NCI-H1694 treated with DMSO at 0.1 percent for 48 hours (cell line): ENCODE data around the gene CMPK1.
"Not testable (repeated sequence)": the region's sequence is repeated elsewhere in the genome, so short reads cannot be mapped to it uniquely, and the experiment has no call there.

Experiments used
- DNase-seq: peaks from one replicate; lab custom pipeline; 2025; lab: John Stamatoyannopoulos, UW

The CMPK1 gene, protein sequence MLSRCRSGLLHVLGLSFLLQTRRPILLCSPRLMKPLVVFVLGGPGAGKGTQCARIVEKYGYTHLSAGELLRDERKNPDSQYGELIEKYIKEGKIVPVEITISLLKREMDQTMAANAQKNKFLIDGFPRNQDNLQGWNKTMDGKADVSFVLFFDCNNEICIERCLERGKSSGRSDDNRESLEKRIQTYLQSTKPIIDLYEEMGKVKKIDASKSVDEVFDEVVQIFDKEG

DNA sequence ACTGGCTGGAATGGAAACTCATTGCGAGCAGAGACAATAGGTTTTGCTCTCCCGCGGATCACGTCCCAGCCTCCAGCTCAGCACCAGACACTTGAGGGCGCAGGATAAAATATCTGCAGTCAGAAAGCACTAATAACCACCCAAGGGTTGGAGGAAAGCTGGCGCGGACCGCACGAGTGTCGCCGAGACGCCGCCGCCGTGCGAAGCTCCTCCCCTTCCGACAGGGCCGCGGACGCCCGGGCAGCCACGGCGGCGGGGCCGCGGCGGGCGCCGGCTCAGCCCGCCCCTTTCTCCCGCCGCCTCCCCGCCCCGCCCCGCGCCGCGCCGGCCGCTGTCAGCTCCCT, at the start of gene CMPK1:
Gene CMPK1 (plus strand): TSS at position 213 of the 344 bp plus-strand sequence. CDS start 156 bp downstream, outside the sequence.
- DNase-seq, result peak; percentile 76

DNA sequence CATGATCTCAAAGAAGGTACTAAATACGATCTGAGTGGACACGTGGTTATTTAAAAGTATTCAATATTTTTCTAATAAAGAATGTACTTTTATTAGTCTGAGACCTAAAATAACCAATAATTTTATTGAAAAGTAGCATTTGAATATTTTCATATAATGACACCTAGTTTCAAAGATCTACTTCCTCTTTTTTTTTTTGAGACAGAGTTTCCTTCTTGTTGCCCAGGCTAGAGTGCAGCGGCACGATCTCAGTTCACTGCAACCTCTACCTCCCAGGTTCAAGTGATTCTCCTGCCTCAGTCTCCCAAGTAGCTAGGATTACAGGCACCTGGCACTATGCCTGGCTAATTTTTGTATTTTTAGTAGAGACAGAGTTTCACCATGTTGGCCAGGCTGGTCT, 45.5 kb upstream of the CMPK1 start:
- DNase-seq, result not testable (repeated sequence)

DNA sequence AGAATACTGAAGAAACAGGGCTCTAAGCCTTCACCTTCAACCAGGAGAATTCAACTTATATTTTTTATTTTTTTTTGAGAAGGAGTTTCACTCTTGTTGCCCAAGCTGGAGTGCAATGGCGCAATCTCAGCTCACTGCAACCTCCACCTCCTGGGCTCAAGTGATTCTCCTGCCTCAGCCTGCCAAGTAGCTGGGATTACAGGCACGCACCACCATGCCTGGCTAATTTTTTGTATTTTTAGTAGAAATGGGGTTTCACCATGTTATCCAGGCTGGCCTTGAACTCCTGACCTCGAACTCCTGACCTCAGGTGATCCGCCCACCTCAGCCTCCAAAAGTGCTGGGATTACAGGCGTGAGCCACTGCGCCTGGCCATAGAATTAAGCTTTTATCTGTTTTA, 38.7 kb upstream of the CMPK1 start:
- not testable (repeated sequence) for DNase-seq

DNA sequence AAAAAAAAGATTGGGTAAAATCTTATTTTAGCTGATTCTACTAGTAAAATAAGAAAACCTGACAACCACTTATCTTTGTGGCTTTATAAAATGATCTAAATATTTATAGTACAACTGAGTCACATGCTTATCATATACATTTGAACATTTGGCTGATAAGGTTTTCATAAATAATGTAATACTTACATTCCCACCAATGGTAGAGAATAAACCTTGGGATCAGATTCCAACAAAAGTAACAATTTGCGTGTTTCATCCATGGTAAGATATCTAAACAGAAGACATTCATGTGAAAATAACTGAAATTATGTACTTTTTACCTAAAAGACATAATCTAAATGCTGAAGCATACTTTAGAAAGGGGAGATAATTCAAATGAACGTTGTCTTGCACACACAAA, 38.0 kb upstream of the CMPK1 start:
- DNase-seq, result no peak

DNA sequence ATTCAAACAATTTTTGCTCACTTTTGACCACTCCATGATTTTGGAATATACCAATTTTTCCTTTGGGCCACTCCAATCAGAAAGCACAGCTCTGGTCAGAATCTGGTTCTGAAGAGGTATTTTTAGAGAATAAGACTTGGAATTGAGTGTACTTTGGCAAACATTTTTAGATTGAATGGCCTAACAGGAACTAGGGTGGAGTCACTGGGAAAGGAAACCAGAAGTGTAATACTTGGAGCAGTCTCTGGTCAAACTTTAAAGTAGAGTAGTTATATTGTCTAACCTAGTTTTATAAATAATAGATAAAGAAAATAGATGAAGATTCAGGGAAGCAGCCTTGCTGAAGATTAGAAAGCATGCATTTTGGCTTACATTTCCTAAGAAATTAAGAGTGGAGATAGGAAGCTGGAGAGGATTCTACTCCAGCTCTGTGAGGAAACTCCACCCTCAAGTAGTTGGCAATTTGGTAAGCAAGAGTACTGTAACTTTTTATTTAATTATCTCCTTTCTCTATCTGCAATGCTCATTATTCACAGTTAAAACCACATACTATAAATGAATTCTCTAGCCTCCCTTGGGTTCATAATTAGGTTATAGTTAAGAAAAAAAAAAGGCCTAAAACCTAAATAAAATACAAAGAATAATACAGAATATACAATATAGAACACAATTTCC, 35.4 kb upstream of the CMPK1 start:
- no peak for DNase-seq

DNA sequence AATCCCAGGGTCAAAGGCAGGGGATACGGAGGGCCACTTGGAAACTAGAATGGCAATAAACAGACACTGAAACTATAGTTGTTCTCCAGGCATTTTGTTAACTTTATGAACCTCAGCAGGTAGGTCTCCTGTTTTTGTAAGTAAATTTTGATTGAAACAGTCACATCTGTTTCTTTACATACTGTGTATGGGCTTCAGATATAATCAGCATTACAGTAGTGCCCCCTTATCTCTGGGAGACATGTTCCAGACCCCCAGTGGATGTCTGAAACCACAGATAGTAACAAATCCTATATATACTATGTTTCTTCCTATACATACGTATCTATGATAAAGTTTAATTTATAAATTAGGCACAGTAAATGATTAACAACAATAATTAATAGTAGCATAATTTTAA, 31.1 kb upstream of the CMPK1 start:
- no peak for DNase-seq

DNA sequence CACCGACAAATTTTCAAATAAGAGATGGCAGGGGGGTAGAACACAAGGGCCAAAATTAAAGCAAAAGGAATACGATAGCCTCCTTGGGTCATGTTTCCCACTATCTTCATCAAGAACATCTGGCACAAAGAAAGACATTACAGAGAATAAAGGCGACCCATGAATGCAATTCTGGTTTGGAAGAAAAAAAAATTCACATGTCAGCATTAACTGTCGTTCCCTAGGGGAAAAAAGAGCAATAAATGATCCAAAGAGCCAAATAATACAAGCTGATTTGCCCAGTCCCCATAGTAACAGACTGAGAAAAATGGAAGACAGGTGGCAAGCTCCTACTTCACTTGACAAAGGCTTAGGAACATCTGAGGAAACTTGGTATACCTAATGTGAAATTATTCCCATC, 24.2 kb upstream of the CMPK1 start:
- DNase-seq, result no peak

DNA sequence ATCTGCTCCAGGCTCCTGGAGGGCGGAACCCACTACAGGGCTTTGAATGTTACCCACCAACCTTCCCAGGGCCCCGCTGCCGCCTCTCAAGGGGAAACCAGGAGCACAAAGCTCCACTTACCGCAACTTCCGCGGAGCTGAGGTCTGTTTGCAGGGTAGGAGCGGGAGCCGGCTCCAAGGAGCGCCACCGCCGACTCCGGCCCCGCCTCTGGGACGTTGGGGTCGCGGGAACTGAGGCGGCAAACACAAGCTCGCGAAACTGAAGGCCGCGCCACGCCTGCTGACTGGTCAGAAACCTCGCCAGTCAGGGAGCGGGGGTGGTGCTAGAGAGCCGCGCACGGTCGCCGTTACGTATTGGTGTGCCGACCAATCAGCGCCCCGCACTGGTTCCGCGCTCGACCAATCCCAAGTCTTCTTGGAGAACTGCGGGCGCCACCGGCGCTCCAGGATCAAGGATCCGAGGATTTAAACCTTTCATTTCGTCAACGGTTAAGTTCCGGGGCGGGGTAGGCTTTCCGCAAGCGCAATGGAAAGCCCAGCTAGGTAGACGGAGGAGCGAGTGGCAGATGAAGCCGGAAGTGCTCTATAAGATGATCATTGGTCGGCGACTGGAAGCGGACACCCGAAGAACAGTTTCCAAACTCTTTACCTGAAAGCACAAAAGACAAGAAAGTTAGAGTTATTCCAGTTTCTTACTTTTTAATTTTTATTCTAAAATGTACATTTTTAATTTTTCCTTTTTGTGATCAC, 19.5 kb upstream of the CMPK1 start, which contains the start of gene STIL:
Gene STIL (minus strand): TSS at position 233 of the 750 bp plus-strand sequence. CDS start 3,828 bp downstream, outside the sequence.
- DNase-seq, result peak; percentile 99

DNA sequence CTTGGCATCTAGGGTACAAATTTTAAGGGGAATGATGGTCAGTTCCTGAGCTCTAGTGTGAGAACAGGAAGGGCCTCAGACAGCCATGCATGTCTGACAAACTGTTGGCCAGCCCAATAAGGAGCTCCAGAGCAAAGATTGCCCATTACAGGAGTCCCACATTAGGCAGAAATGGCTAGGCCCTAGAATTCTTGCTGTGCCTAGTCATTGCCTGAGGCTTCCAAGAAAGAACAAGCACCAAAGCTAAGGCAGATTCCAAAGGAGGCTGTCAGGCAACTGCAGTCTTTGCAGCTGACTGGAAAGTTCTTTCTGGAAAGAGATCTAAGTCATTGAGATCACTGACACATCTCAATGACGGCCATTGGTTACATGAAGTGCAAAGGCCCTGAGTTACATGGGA, 15.7 kb upstream of the CMPK1 start:
- no peak for DNase-seq

DNA sequence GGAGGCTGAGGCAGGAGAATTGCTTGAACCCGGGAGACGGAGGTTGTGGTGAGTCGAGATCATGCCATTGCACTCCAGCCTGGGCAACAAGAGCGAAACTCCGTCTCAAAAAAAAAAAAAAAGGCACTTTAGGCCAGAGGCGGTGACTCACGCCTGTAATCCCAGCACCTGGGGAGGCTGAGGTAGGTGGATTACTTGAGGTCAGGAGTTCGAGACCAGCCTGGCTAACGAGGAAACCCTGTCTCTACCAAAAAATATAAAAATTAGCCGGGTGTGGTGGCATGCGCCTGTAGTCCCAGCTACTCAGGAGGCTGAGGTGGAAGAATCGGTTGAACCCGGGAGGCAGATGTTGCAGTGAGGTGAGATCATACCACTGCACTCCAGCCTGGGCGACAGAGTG, 13.6 kb upstream of the CMPK1 start:
- DNase-seq, result not testable (repeated sequence)

DNA sequence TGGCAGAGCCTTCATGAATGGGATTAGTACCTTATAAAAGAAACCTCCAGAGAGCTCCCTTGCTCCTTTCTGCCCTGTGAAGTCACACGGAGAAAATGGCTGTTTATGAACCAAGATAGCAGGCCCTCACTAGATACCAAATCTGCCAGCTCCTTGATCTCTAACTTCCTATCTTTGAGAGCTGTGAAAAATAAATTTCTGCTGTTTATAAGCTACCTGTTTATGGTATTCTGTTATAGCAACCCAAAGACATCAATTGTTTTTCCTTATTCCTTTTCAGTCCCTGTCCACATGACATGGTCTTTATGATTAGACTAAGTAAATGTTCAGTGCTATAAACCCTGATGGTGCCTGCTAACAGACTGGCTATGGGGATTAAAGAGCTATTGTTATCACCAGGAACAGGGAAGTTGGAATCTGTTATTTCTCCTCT, 10.0 kb upstream of the CMPK1 start:
- no peak for DNase-seq

DNA sequence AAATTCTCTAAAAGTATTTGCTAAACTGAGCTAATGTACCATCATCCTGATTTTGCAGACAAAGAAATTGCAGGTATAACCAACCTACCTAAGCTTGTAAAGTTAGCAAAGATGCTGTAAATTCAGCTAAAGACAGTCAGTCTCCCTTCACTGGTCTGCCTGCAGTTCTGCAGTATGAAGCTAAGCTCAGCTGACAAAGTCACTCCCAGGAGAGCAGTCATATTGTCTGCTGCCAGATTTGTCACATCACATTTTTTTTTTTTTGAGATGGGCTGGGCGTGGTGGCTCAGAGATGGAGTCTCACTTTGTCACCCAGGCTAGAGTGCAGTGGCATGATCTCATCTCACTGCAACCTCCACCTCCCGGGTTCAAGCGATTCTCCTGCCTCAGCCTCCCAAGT, 8.9 kb upstream of the CMPK1 start:
- no peak for DNase-seq

DNA sequence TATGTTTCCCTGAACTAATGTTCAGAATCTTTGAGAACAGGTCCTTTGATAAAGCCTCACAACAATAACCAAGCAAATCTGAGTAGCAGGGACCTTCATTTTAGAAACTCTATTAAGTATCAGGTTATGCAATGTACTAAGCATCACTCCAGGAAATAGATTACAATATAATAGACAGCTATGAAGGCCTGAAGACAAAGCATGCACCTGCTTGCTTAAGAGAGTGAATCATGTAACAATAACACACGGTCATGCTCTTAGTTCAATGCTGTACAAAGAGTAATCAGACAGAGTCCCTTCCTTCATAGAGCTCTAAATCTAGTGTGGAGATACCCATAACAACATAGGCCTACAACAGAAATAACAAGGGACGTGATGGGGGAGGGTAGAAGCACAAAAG, 8.1 kb upstream of the CMPK1 start:
- no peak for DNase-seq

DNA sequence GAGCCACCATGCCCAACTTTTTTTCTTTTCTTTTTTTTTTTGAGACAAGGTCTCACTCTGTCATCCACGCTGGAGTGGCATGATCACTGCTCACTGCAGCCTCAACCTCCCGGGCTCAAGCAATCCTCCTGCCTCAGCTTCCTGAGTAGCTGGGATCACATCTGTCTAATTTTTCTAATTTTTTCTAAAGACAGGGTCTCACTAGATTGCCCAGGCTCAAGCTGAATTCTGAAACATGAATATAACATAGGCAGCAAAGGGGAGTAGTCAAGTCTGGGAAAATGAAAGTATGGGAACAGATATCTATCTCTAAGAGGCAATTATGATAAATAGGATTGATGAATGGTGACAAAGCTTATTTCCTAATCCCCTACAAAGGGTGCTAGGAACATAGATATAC, 7.3 kb upstream of the CMPK1 start:
- DNase-seq, result no peak

DNA sequence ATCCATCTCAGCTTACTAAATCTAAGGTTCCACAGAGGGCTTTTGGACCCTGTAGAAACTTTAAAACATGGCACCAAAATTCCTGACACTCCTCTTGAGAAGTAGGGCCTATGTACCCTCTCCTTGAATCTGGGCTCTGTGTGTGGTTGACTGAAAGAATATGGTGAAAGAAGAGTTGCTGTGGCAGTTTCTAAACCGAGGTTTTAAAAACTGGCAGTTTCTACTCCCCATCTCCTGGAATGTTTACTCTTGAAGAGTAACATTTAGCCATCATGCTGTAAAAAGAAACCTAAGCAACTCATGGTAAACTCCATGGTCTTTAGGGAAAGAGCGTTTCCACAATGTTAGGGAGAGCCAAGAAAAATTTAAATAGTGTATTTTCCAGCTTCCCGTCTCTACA, 4.6 kb upstream of the CMPK1 start:
- no peak for DNase-seq

DNA sequence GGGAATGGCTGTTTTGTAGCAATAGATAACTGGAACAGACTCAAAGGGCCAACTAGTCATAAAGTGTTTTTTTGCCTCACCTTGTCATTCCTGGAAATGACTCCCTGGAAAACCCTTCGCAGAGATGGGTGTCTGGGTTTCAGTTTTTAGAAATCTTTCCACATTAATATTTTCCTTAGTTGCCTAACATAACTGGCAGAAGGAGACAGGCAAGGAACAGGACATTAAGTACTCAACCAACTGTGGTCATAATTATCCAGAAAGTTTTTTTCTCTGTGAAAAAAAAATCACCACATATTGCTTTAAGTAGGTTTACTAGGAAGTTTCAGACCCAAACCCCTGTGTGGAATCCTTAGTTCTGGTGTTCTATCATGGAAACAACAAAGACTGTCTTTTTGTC, 3.4 kb upstream of the CMPK1 start:
- no peak for DNase-seq

DNA sequence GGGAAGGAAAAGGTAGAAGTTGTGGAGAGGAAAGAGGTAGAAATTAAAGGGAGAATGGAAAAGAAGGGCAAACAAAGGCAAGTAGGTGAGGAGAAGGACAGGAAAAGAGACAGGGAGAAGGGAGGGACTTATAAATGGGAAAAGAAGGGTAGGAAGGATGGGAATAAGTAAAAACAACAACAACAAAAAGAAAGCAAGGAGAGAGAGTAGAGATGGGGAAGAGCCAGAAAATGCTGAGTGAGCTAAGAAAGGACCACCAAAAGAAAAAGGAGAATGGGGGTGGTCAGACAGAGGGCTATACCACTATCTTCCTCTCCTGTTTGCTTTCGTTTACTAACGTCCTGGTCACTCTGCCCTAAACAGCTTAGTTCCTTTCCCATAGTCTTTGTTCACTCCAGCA, 1.7 kb upstream of the CMPK1 start:
- no peak for DNase-seq

DNA sequence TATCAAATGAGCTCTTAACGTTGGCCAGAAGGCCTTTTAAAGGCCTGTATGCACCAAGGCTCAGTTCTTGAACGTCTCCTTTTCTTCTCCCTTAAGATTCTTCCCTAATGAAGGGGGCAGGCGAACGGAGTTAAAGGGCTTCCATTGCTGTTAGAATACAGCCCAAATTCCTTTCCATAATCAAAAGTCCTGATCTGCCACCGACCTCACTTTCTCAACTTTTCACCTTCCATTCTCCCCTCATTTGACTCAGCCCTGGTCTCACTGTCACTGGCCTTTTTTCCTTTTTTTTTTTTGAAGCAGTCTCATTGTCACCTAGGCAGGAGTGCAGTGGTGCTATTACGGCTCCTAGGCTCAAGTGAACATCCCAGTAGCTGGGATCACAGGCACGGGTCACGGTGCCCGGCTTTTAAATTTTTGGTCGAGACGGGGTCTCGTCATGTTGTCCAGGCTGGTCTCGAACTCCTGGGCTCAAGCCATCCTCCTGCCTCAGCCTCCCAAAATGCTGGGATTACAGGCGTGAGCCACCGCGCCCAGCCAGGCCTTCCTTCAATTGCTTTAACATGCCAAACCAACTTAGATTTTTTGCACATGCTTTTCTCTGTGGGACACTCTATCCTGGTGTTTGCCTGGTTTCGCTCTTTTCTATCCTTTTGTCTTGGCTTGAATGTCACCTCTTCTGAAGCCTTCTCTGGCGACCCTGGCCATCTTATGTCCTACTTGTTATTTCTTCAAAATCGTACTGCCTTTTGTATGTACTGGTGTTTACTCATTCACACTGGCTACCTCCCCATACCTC, 612 bp upstream of the CMPK1 start:
- no peak for DNase-seq

DNA sequence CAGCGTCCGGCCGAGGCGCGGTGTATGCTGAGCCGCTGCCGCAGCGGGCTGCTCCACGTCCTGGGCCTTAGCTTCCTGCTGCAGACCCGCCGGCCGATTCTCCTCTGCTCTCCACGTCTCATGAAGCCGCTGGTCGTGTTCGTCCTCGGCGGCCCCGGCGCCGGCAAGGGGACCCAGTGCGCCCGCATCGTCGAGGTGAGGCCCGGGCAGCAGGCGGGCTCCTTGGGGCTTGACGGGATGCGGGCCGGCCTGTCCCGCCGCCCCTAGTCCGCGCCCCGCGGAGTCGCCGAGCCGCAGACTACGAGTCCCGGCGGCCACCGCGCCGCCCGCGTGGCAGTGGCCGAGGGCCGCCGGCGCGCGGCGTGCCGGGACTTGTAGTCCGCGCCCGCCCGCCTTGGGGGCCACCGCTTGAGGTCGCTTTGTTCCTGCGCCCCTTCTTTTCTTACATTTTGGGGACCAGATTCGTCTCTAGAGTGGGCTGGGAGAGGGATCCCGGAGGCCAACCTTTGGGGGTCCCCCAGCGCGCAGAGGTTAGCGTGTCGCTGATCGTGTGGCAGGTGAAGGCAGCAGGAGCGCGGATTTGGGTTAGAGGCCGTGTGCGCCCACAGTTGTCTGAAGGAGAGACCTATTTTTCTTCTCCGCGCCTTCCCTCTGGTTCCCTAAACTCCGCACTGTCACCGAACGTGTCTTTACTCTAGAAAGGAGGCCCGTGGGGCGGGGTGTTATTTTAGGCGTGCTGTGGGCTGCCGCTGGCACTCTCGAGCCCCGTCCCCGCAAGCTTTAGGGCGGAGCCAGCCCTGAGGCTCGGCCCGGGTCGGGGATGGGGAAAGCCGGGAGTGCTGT, 553 bp downstream of the CMPK1 start:
- DNase-seq, result peak; percentile 71

DNA sequence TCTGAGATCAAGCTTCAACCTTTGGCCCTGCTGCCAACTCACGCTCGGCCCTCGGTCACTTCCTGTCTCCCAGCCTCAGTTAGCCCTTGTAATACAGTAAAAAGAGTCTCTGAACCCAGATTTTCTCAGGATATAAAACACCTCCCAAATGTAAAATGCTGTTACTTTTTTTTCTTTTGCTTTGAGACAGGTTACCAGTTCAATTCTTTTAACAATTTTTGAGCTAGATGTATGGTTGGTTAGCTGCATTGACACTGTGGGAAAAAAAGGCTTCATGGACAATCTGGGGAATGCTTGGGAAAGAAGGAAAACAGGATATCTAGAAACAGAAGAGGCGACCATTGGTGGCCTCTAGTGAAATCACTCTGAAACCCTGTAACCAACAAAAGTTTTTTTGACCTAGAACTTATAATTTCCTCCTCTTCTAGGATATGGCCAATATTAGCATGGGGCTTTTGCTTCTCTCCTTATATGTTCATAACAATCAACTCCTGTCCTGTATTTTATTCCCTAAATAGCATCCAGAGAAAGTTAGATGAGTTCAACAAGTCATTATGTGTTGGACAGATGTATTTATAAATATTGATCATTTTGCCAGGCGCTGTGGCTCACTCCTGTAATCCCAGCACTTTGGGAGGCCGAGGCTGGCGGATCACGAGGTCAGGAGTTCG, 1.3 kb downstream of the CMPK1 start:
- DNase-seq, result no peak

DNA sequence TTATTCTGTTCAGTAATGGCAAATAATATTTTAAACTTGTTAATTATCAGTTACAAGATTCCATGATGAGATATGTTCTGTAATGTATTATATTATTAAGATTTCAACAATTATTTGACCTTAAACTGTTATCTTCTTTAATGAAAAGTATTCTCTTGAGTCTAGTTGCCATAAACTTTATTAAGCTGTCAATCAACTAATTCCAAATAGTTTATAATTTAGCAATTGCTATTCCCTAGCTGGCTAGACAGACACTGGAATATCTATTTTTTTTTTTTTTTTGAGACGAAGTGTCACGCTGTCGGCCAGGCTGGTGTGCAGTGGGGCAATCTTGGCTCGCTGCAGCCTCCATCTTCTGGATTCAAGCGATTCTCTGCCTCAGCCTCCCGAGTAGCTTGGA, 3.8 kb downstream of the CMPK1 start:
- DNase-seq, result no peak
